Activated CD4-positive, CD25-positive, alpha-beta regulatory T cell (primary cell): ENCODE data around the gene ENOX1.

Source experiments
- DNase-seq, 4 experiments: peaks; one replicate each; lab custom pipeline; 2025; lab: John Stamatoyannopoulos, UW

ENOX1 gene

DNA sequence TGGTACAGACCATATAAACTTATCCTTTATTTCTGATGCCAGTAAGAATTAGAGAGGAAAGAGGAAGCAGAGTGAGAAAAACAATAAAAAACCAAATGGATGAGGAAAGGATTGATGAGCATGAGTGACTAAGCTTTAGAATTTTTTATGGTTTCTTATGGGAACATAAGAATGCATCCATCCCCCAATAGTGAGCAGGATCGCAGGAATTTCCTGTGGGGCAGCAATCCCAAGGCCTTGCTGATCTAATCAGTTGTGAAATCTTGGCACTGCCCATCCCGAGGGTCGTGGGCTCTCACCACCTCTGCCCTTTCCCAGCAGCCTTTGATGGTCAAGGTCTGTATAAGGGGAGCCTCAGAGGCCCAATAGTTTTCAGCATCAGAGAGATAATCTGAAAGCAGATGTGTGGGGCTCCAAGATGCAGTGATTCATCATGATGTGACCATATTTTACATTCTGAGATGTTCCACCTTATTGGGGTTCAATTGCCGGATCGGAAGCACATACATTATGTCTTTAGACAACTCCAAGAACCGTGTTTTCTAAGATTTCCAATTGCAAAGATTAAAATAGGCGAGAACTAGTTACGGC is 541.3 kb downstream of the ENOX1 start:
- DNase-seq, result no peak

DNA sequence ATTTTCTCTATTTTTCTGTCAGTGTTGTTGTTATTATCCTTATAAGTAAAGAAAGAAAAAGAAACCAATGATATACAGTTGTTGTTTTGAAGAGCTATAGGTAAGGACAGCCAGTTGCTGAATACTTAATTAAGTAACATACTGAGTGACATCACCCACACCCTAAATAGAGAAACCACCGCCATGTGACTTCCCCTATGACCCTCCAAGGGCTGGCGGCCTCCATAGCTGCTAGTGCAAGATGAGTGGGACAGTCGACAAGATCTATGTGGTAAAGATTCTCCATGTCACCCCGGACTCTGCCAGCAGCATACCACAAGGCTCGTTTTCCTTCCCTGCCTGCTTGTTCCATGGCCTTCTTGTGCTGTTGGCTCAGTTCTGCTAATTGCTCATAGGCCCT is 542.3 kb downstream of the ENOX1 start:
- DNase-seq, result no peak

DNA sequence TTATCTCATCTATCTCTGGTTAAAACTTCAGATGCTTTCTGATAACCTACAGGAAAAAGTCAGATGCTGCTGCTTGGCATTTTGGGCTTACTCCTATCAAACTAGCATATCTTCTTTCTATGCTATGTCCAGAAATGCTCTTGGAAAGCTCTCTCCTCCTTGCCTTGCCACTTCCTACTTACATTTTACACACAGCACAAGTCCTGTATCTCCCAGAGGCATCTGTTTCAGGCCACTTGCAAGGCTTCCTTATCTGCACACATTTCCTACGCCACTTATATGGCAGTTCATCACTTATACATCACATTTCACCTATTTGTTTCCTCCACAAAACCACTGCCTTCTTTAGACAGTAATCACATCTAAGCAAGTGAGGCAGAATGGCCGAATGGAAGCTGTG is 543.1 kb downstream of the ENOX1 start:
- DNase-seq, result no peak

DNA sequence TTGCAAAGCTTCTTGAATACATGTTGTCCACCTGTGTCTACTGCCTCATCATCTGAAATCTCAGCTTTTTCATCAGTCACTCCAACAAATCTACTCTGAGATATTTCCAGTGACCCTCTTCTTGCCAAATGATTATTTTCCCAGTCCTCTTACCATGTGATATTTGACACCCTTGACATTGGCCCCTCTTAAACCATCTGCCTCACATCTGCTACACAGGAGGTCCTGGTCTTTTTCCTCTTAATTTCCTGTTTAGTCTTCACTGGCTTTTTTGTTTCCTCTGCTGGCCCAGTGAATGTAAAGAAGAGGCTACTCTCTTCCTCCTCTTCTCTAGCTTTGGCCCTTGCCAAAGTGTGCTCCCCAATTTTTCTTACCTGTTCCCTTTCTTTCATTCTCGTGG is 544.7 kb downstream of the ENOX1 start:
- no peak for DNase-seq

DNA sequence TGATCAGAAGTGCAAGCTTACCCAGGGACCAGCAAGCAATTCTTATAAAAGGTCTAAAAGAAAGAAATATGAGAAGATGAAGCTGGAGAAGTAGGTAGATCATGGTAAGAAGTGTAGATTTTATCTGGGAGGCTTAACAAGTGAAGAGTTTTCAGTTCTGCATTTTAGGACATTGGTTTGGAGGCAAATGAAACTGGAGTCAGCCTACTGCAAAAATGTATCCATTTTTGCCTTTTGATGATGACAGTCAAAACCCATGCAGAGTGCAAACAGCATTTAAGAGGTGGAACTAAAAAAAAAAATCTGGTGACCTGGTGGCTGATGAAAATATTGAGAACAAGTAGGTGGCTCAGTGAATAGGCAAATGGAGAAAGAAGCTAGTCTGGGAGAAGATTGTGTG is 546.5 kb downstream of the ENOX1 start:
- no peak for DNase-seq

DNA sequence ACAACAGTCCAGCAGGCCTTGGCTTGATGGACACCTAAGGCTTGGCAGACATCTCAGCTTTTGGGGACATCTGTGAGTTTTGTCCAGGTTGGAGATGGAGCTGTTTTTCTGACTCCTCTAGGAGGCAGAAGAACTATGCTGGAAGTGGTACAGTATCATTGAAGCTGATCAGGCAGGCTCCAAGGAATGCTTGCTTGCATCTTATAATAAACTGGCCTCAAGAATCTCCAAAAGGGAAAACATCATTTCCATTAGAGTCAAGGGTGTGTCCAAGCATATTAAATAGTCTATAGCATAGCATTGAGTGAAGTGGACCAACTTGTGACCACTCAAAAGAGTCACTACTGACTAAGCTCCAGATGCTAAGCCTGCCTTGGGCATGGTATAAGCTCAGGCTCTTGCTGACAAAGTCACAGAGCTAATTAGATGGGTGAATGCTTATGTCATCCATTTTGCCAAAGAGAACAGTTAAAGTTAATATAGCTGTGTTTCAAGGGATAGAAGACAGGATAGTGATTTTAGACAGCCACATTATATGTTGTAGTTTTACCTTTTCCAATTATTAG is 547.4 kb downstream of the ENOX1 start:
- DNase-seq, result no peak

DNA sequence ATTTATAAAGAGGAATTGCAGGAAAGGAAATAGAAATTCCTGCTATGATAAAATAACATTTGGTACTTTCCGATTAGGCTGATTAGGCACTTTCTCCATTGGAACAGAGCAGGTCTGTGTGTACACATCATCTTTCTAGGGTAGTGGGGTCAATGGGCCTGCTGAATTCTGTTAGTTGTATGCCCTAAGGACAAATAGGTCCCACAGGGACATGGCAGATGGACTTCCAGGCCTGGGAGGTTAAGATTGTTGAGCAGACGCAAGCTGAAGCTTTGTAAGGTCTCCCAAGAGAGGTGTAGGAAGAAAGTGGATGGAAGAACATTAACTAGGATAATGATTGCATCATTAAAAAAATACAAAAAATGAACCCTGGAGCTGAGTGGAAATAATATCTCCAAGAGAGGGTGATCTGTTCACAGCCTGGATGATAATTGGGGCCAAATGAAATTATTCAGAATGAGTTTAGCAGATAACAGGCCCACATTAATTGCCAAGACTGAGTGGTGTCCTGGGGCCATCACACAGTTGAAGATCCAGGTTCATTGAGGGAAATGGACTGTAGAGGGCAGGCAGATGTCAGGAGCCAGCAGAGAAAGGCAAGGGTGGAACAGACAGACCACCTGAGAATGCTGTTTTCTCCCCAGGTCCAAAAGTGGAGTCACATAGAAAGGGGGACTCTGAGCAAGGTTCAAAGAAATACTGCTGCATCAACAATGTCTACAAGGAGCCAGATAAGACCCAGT is 548.3 kb downstream of the ENOX1 start:
- no peak for DNase-seq

DNA sequence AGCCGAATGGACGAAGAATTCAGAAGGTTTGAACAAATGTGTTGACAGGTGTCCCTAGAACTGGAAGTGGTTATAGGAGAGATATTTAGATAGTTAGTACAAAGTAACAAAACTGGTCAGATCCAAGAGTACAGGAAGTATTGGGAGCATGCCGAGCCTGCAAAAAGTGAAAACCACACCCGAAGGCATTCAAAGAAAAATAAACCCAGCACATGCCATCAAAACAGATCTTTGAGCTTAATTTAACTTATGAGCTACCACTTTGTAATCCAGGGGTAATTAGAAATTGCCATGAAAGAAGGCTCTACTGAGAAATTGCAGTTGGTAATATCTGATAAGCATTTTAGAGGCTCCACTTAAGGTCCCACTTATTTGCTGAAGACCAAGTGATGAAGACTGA is 549.2 kb downstream of the ENOX1 start:
- DNase-seq, result no peak

DNA sequence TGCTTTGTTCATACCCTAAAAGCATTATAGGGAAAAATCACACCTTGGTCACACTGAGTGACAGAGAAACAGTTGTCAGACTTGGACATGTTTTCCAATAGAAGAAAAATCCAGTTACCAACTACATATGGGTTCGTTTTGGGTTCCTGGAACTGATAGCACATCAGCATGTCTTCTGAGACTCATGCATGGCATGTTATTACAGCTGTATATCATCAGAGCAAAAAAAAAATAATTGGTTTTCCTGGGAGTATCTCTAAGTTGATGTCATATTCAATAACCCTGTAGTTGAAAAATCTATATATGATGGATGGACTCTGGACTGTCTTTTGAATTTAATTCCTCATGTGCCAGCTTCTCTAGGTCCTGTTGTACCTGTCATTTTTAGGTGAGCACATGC is 551.7 kb downstream of the ENOX1 start:
- DNase-seq, result no peak

DNA sequence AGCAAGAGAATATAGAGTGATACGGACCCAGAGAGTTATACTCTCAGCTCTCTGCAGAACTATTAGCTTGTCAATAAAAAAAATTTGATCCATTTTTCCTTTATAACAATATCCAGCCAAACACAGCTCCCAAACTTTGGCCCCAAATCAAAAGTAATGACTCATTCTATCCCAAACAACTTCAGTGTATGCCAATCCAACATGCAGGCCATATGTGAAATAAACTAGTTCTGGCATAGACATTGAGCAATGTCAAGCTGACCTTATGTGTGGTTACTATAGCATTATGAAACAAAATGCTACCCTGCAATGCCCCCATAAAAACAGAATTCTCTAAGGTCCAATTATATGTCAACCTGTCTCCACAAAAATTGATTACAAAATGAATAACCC is 553.9 kb downstream of the ENOX1 start:
- DNase-seq, result no peak

DNA sequence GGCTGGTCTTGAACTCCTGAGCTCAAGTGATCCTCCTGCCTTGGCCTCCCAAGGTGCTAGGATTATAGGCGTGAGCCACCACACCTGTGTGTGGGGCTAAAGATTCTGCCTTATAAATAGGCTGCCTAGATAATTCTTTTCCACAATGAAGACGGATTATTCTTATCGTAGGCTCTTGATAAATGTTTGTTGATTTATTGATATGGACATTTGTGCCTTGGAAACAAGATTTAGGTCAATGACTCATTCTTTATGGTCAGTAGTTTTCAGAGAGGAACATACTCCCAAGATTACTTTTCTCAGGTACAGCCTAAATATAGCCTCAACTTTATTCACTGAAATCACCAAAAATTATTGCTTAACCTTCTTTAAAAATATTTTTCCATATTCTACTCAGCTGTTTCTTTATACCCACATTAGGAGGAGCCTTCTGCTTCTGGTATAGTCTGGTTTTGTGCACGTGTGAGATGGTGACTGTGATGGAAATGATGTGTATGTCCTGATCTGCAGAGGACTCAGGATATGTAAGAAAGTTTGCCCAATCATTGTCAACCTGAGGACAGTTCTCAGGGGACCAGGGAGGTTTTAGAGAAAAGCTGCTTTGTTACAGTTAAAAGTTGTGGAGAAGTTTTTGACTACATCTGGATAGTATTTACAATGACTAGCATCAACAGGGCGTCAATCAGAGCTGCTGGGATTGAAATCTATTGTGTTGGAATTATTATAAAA is 554.5 kb downstream of the ENOX1 start:
- DNase-seq, result no peak

DNA sequence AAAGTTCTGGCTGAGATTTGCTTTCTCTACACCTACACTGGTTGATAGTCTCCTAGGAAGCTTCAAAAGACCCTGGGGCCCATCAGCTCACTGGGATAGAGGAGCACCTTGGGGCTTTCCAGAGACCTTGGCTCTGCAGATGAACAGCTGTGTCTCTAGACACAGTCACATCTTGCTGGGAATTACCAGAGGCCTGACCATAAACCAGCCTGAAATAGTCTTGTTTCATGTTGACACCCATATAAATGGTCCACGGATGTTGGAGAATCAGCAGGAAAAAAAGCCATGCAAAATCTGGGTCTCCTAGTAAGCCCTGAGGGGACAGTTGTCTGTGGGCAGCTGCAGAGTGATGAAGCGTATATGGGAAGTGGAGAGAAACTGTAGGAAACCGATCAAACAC is 555.8 kb downstream of the ENOX1 start:
- DNase-seq, result no peak

DNA sequence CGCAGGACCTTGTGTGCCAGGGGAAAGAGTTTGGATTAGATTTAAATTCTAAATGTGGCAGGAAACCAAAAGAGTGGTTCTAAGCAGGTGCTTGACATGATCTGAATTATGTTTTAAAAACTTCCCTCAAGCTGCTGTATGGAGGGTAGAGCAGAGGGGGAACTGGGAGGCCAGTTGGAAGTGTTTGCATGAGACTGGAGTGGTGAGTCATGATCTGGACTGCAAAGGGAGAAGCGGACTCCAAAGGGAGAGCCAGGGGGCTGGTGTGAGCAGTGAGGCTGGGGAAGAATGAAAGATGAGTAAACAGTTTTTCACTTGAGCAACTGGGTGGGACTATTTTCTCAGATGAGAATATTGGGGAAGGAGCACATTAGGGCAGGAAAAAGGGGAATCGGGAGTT is 557.3 kb downstream of the ENOX1 start:
- DNase-seq, result no peak

DNA sequence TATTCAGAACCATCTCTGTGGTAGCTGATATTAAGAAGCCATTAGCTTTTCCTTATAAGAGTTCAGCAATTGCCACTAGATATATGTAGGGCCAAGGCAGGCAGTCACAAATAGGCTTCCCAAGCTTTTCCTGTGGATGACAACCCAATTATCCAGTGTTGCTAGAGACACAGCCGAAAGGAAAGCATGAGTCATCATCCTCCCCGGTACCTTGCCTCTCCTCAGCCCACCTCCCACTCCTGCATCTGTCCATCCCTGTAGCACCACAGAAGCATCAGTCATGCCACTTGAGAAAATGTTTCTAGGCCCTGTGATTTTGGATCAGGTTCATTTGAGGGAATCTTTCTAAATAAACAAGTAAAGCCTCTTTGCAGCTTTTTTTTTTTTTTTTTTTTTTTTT is 559.1 kb downstream of the ENOX1 start:
- DNase-seq, result no peak

DNA sequence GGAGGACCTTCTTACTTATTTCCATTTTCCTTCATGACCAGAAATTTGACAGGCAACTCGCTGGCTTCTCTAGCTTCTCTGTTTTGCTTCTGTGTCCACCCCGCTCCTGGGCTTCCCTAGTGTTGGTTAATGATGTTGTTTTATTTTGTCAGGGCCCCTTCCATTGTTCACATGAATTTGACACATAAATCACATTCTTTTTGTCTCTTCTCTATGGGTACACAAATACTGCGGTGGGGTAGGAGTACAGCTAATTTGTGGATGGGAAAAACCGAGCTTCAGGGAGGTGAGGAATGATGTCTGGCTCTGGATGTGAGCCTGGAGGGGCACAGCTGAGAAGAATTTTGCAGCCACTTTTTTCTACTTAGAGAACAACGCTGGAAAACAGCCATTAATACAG is 563.6 kb downstream of the ENOX1 start:
- no peak for DNase-seq

DNA sequence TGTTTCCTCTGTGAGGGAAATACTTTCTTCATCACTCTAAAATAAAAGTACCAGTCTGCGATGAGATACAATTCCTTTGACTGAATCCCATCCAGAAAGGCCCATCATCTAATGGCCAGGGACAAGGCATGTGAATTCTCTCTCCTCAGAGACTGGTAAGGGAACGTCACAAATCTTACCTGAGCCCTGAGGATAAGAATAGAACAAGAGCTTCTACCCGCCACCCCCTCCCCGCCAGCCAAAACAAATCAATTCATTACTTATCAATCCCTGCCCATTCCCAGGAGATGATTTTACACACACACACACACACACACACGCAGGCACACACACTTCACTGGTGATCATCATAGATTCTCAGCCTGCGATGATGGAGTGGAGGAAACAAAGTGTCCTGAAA is 564.7 kb downstream of the ENOX1 start:
- no peak for DNase-seq

DNA sequence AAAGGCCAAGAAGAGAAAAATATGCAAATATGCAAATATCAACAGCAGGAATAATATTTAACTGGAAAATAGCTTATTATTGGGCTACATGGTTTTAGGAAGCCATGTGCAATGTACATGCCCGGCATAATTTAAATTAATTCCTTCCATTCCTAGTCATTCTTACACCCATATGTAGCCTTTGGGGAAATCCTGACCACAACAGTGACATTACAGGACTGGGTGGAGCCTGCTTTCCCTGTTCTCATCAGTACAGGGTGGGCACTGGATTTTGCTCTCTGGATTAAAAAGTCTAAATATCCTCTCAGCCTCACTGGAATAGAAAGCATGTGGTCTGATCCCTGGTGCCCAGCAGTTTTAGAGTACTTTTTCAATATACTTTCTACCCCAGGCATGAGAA is 565.2 kb downstream of the ENOX1 start:
- no peak for DNase-seq

DNA sequence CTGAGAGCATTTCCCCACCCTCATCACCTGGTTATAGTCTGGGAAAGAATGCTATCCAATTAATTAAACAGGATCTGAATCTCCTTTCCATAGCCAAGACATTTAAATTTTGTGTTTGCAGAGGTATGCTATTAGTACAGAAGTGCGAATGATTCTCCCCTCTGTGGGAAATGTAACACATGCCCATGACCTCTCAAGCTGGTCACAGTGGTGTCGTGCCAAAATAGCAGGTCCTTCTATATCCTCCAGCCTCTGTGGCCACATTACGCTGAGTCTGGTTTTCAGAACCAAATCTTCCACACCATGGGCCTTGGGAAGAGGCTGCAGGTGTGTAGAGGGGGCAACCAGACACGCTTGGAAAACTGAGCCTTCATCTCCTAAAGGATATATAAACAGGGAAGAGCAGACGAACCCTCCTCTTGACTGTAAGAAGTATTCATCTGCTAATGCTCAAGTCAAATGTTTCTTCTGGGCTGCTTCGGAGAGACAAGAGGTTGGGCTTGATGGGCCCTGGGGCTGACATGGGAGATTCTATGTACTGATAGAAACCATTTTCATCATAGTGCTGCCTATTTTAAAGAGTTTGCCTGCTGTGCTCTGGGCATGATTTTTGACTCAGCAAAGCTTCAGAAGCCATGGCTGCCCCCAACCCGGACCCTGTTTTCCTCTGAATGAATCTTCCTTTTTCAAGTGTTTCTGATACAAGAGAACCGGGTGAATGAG is 565.7 kb downstream of the ENOX1 start:
- DNase-seq, result no peak

DNA sequence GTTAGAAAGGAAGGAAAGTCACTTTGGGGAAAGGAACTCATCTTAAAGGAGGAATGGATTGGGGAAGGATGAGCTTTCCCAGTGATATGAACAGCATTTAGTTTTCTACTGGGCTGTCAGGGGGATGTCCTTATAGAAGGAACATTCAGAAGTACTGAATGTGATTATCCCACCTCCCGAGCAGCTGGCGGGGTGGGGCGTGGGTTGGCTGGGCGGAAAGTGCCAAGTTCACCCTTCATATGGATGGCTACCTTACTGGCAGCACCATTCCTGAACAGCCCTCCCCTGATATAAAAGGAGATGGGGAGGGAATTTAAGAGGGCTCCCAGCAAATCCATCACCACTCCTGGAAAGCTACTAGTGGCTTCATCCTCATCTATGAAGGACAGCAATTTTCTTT is 572.6 kb downstream of the ENOX1 start:
- no peak for DNase-seq

DNA sequence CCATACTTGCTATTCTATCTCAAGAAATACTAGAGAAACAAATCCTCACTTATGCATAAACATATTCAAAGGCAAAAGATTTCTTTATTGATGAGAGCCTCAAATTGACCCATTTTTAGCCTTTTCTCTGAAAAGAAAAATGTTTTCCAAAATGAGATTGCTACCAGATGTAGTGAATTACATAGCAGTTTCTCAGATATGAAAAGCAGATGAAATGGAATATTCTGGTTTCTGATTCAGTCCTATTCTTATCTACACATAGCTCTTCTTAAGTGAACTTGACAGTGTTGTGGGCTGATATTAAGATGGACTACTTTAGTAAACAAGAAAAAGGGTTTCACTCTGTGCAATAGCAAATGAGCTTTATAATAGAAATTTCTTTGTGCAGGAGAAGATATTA is 579.9 kb downstream of the ENOX1 start:
- no peak for DNase-seq

DNA sequence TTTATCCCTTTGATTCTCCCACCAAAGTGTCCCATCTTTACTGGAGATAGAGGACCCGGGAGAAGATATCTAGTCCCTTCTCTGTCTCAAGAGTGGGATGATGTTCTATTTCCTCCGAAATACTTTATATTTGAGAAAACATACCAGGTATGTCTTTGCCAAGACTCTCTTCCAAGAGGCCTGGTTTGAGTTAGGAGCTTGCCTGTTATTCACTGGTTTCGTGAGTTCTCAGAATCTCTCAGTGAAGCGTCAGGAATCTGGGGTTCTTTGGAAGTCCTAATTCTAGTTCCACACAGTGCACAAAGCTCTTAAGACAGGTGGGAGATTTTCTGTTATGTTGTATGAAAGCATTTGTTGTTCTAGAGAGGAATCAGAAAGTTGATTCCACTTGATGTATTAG is 581.4 kb downstream of the ENOX1 start:
- DNase-seq, result no peak

DNA sequence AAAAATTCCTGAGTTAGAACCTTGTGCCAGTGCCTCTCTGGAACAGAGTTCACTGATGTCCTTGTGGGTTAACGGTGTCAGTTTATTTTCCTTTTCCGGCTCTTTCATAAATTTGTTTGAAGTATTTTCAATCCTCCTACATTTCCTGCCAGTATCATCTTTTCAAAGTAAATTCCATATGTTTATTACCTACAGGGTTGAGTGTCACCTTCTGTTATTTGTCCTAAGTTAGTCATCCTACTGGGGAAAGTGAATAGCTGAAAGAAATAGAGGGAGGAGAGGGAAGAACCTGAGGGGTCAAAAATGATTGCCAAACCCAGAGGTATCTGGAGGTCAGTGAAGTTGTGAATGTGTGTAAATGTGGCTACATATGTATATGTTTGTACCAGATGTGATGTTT is 582.2 kb downstream of the ENOX1 start:
- DNase-seq, result no peak

DNA sequence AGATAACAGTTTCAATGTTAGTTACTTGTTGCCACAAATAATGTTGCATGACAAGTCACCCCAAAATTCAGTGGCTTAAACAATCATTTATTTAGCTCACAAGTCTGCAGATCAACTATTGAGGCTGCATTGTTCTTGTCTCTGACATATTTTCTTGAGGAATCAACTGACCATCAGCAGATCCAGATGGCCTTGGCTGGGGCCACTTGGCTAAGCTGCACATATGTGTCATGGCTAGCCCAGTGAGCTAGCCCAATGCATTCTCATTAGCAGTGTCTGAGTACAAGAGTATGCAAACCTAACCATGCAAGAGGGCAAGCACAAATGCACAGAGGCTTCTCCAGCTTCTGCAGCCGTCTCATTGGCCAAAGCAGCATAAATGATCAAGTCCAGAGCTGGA is 583.0 kb downstream of the ENOX1 start:
- DNase-seq, result no peak
